ENCODE results near the gene TMEM97. TPM values are rescaled to one million over a fixed set of nuclear protein-coding genes. Genes with fewer than 3 reads are reported as not detected.

The TMEM97 gene
- polyA plus RNA-seq, 1 experiment: 16.1 TPM

GRCh38 chr17:28295677-28296578 lies 23.1 kb upstream of the TMEM97 start:
- no peak for TF ChIP-seq CTCF (IDR thresholded peaks at IDR 0.05; ENCODE audit: low read depth, low read length)
- no peak overlapping the region for H3K4me3 ChIP-seq (ENCODE audit: low read depth, low read length)
- ChIA-PET CTCF (interaction anchor here (0.7 kb wide), 1 partner anchor 25 kb away, joined by 3 read pairs; no protein-coding TSS in a partner anchor), POLR2A (no interaction called here)
- DNase-seq (ENCODE audit: low read depth, low spot score): no peak
- peaks cover 10% of the 10 kb centered on the region for H3K27me3 ChIP-seq (ENCODE audit: control insufficient read depth, insufficient read depth, low read length)
- no peaks in the 10 kb centered on the region for H3K9me3 ChIP-seq (ENCODE audit: control insufficient read depth, insufficient read depth, low read length)
- no peak overlapping the region for H3K27ac ChIP-seq (ENCODE audit: low read depth, low read length)

DNA sequence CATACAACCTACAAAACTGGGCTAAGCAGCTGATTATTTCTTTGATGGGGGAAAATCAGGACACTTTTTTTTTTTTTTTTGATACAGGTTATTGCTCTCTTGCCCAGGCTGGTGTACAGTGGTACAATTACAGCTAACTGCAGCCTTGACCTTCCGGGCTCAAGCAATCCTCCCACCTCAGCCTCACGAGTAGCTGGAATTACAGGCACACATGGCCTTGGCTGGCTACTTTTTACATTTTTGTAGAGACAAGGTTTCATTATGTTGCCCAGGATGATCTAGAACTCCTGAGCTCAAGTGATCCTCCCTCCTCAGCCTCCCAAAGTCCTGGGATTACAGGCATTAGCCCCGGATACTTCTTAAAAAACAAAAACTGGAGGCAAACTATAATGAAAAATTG lies 20.6 kb upstream of the TMEM97 start:
- POLR2A ChIA-PET: no interaction called here
- no peak overlapping the region for H3K4me3 ChIP-seq (ENCODE audit: low read depth, low read length)
- CTCF ChIA-PET: interaction anchor here (1.7 kb wide), 1 partner anchor 46 kb away, joined by 7 read pairs; no protein-coding TSS in a partner anchor
- no peaks in the 10 kb centered on the region for H3K9me3 ChIP-seq (ENCODE audit: control insufficient read depth, insufficient read depth, low read length)
- H3K27me3 ChIP-seq (ENCODE audit: control insufficient read depth, insufficient read depth, low read length): peaks cover 13% of the 10 kb centered on the region
- no peak overlapping the region for H3K27ac ChIP-seq (ENCODE audit: low read depth, low read length)
- DNase-seq (ENCODE audit: low read depth, low spot score): no peak
- TF ChIP-seq CTCF (IDR thresholded peaks at IDR 0.05; ENCODE audit: low read depth, low read length): no peak

DNA sequence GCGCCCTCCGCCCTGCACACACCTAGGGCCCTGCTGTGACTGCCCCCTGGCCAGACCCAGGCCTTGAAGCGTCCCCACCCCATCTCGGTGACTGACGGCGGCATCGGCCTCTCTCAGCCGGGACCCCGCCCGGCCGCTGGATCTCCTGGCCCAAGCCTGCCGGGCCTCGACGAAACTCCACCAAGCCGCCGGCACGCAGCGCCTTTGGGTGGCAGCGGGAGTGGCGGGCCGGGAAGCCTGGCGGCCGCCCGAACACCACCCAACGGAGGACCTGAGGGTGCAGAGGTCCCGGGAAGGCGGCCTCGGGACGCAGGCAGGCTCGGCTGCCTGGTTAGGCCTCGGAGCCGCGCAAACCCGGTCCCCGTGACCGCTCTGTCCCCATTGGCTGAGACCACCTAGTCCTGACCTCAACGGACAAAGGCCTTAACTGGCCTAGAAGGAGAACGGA lies 12.0 kb upstream of the TMEM97 start:
- peaks cover 3% of the 10 kb centered on the region; the same call in 1 of the 2 replicates for H3K9me3 ChIP-seq (ENCODE audit: control insufficient read depth, insufficient read depth, low read length)
- ChIA-PET CTCF (interaction anchor here (0.8 to 1.2 kb wide), 3 partner anchors 55 to 413 kb away, joined by 3 to 5 read pairs (median 3); no protein-coding TSS in a partner anchor), POLR2A (no interaction called here)
- peaks cover 32% of the 10 kb centered on the region for H3K27me3 ChIP-seq (ENCODE audit: control insufficient read depth, insufficient read depth, low read length)
- DNase-seq (ENCODE audit: low read depth, low spot score): no peak
- TF ChIP-seq CTCF (IDR thresholded peaks at IDR 0.05; ENCODE audit: low read depth, low read length): no peak
- H3K4me3 ChIP-seq (ENCODE audit: low read depth, low read length): no peak overlapping the region
- H3K27ac ChIP-seq (ENCODE audit: low read depth, low read length): no peak overlapping the region

DNA sequence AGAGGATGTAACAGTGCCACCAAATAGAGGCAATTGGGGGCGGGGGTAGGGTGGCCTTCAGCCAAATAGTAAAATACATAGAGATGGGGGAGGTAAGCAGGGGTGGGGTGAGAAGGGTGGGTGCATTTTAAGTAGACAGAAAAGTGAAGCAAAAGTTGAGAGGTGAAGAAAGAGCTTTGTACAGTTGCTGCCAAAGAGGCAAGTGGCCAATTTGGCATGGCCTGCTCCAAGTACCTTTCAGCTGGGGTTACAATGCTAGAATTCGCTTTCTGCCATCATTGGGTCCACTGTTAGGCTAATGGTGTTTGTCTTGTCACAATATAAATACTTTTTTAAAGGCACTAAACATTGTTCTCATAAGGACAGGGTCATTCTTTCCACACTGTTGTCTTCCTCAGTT lies 5.2 kb upstream of the TMEM97 start:
- TF ChIP-seq CTCF (IDR thresholded peaks at IDR 0.05; ENCODE audit: low read depth, low read length): no peak
- Histone ChIP-seq H3K27ac (ENCODE audit: low read depth, low read length) (no peak overlapping the region), H3K9me3 (ENCODE audit: control insufficient read depth, insufficient read depth, low read length) (no peaks in the 10 kb centered on the region), H3K4me3 (ENCODE audit: low read depth, low read length) (no peak overlapping the region), H3K27me3 (ENCODE audit: control insufficient read depth, insufficient read depth, low read length) (peaks cover 16% of the 10 kb centered on the region)
- POLR2A ChIA-PET: interaction anchor here (0.6 kb wide), 1 partner anchor 58 kb away, joined by 3 read pairs; no protein-coding TSS in a partner anchor
- CTCF ChIA-PET: no interaction called here
- DNase-seq (ENCODE audit: low read depth, low spot score): no peak

Data from AG04450 (cell line).